Naive B cell (primary cell): ENCODE measurements around the gene VPS52. TPM values are rescaled to one million over a fixed set of nuclear protein-coding genes. Genes with fewer than 3 reads are reported as not detected.
A peak's percentile ranks its signal among the peaks of the same experiment; 100 is the strongest.

Experiments
- ATAC-seq, 2 donors: fragments of 150-1000 bp; cut with Tn5 transposase; 2 replicates each; pipeline ENCODE4 v1.10.0; 2021; ENCODE audit warnings: low read depth in 2 of 2, mild to moderate bottlenecking in 2 of 2, moderate library complexity in 2 of 2
- DNase-seq: peaks from one replicate; pipeline ENCODE4 v3.0.0; 2022
- H3K27ac Mint-ChIP-seq, 6 donors: one replicate each; pipeline ENCODE4 v1.8.0; 2020 to 2022; ENCODE audit warnings: mild to moderate bottlenecking in 6 of 6, mixed read lengths in 6 of 6, moderate library complexity in 5 of 6, inconsistent platforms in 2 of 6
- H3K27me3 Mint-ChIP-seq, 3 donors: one replicate each; pipeline ENCODE4 v1.8.0; 2021 to 2022; ENCODE audit warnings: mixed read lengths in 3 of 3, mild to moderate bottlenecking in 1 of 3
- H3K36me3 Mint-ChIP-seq, 2 donors: one replicate each; pipeline ENCODE4 v1.8.0; 2020 to 2022; ENCODE audit warnings: mixed read lengths in 2 of 2, inconsistent platforms in 1 of 2, mild to moderate bottlenecking in 1 of 2
- H3K4me1 Mint-ChIP-seq, 3 donors: one replicate each; pipeline ENCODE4 v1.8.0; 2020 to 2022; ENCODE audit warnings: mixed read lengths in 3 of 3, inconsistent platforms in 1 of 3, mild to moderate bottlenecking in 1 of 3, moderate library complexity in 1 of 3
- H3K4me3 Mint-ChIP-seq, 8 donors: one replicate each; pipeline ENCODE4 v1.8.0; 2020 to 2022; ENCODE audit warnings: mild to moderate bottlenecking in 8 of 8, mixed read lengths in 8 of 8, moderate library complexity in 8 of 8, inconsistent platforms in 2 of 8
- H3K9me3 Mint-ChIP-seq, 7 donors: one replicate each; pipeline ENCODE4 v1.8.0; 2020 to 2022; ENCODE audit warnings: mixed read lengths in 7 of 7, mild to moderate bottlenecking in 5 of 7, inconsistent platforms in 2 of 7, moderate library complexity in 1 of 7
- polyA plus RNA-seq, 6 donors: library from polyadenylated mRNA; unstranded; fragments of 300-500 nt; fragmentation: Illumina TruSeq; gene quantifications; one replicate each; pipeline ENCODE4 v1.2.3, GENCODE V29; 2021; ENCODE audit warnings: low read depth in 6 of 6

The VPS52 gene
- polyA plus RNA-seq, 6 donors from 2014 or later: 5.3 to 18.9 (median 14.4) TPM

DNA sequence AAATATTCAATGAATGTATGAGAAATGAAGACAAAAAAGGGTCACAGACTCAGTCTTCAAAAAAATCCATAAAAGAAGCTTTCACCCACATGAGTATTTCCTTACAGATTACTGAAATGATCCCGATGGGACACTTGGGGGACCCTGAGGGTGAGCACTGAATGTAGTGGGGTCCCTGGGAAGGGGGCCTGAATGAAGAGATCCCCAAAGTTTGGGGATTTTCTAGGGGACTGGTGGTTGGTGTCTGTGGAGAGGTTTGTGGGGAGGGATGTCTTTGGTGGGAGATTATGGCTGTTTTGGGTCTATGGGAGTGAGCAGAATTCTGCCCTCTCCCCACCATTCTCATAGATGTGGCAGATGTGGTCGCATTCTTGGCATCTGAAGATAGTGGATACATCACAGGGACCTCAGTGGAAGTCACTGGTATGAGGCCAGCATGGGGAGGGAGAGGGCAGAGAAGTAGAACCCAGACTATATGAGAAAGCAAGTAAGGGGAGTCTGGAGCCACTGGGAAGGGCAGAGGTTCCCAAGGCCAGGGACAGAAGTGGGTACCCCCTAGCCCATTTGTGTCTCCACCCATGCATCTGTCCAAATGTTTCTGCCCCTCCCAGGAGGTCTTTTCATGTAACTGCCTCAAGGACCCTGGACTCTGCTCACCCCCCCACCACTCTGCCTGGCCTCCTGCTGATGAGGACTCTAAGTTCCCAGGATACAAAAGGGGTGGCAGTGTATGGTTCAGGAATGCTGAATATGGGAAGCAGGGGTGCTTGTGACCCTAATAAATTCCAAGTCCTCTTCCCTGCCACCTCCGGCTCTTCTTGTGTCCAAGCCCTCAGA lies 65.4 kb downstream of the VPS52 start:
- H3K9me3 Mint-ChIP-seq: no peaks in the 10 kb centered on the region
- no peak for ATAC-seq
- peak overlapping the region; percentile 6 to 100 (median 84) for H3K4me3 Mint-ChIP-seq
- no peaks in the 10 kb centered on the region for H3K27me3 Mint-ChIP-seq
- H3K4me1 Mint-ChIP-seq: peaks cover 56 to 72% (median 70%) of the 10 kb centered on the region in 3 donors
- H3K27ac Mint-ChIP-seq: peak overlapping the region in 5 of 6 donors; percentile 12 to 65 (median 46)
- DNase-seq: no peak
- peaks cover 16 to 23% of the 10 kb centered on the region in 2 donors for H3K36me3 Mint-ChIP-seq

DNA sequence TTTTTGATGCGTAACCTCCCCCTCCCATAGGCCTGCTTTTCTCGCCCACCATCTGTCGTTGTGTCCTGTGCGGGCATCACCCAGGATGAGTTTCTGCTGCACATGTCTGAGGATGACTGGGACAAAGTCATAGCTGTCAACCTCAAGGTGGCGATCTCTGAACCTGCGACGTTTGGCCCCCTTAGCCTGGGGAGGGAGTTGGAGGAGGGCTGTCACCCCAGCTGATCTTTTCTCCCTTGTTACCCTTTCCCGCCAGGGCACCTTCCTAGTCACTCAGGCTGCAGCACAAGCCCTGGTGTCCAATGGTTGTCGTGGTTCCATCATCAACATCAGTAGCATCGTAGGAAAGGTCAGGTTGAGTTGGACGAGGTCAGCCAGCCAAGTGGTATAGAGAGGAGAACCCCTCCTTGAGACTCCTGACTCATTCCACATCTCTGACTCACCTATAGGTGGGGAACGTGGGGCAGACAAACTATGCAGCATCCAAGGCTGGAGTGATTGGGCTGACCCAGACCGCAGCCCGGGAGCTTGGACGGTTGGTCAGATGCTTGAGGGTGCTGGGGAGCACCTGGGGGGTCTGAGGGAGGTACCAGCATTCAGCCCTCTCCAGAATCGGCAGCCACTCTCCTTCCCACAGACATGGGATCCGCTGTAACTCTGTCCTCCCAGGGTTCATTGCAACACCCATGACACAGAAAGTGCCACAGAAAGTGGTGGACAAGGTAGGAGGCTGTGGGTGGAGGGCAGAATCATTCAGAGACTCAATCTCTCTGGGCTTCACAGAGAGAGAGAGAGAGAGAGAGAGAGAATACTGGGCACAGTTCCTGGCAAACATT lies 66.3 kb downstream of the VPS52 start:
- Mint-ChIP-seq H3K4me1 (peaks cover 62 to 80% (median 76%) of the 10 kb centered on the region in 3 donors), H3K9me3 (no peaks in the 10 kb centered on the region), H3K27me3 (no peaks in the 10 kb centered on the region), H3K27ac (peak overlapping the region in 3 of 6 donors; percentile 53 to 66 (median 65)), H3K4me3 (peak overlapping the region; percentile 88 to 100 (median 93)), H3K36me3 (peaks cover 16 to 19% of the 10 kb centered on the region in 2 donors)
- DNase-seq: no peak
- no peak for ATAC-seq

DNA sequence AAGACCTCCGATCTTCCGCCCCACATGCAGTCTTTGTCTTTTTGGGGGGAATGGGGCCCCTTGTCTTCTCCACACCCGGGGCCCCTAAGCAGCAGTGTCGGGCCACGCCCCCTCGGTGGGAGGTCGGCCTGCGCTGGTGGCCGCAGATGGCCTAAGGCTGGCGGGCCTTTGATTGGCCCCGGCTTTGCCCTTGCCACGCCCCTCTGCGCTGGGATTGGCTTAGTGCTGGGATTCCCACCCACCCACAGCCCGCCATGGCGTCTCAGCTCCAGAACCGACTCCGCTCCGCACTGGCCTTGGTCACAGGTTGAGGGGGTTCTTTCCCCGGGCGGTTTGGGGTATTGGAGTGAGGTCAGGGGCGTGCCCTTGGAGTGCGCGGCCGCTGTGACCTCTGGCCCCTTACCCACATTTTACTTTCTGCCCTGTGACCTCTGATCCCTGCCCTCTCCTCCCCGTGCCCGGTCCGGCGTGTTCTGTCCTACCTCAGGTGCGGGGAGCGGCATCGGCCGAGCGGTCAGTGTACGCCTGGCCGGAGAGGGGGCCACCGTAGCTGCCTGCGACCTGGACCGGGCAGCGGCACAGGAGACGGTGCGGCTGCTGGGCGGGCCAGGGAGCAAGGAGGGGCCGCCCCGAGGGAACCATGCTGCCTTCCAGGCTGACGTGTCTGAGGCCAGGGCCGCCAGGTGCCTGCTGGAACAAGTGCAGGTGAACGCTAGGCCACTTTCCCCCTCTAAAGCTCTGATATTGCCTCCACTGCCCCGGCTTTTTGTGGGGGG lies 67.1 kb downstream of the VPS52 start, which contains the start of gene HSD17B8:
Gene HSD17B8 (plus strand): TSS at position 241 of the 776 bp plus-strand sequence. CDS start 14 bp downstream, at position 255.
- no peaks in the 10 kb centered on the region for H3K27me3 Mint-ChIP-seq
- H3K27ac Mint-ChIP-seq: peak within 1 kb of the TSS; percentile 44 to 86 (median 72)
- peak within 1 kb of the TSS; percentile 88 to 100 (median 94) for H3K4me3 Mint-ChIP-seq
- peak; percentile 84 for DNase-seq
- peak; percentile 52 to 62 for ATAC-seq
- no peaks in the 10 kb centered on the region for H3K9me3 Mint-ChIP-seq
- H3K4me1 Mint-ChIP-seq: peaks cover 63 to 79% (median 75%) of the 10 kb centered on the region in 3 donors
- H3K36me3 Mint-ChIP-seq: peaks cover 15 to 16% of the 10 kb centered on the region in 2 donors

DNA sequence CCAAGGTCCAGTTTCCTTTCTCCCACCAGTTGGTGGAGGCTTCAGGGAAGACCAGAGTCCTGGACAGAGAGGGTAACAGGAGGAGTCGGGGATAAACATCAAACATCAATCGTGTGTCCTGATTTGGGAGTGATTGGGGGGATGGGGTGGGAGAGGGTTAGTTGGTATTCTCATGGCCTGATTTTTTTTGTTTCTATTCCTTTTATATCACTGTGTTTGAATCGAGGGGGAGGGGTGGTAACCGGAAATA lies 67.6 kb downstream of the VPS52 start:
- Mint-ChIP-seq H3K4me1 (peaks cover 63 to 79% (median 75%) of the 10 kb centered on the region in 3 donors), H3K36me3 (peaks cover 13 to 16% of the 10 kb centered on the region in 2 donors), H3K9me3 (no peaks in the 10 kb centered on the region), H3K4me3 (peak overlapping the region; percentile 88 to 100 (median 93)), H3K27me3 (no peaks in the 10 kb centered on the region), H3K27ac (peak overlapping the region in 4 of 6 donors; percentile 44 to 85 (median 78))
- no peak for DNase-seq
- no peak for ATAC-seq

DNA sequence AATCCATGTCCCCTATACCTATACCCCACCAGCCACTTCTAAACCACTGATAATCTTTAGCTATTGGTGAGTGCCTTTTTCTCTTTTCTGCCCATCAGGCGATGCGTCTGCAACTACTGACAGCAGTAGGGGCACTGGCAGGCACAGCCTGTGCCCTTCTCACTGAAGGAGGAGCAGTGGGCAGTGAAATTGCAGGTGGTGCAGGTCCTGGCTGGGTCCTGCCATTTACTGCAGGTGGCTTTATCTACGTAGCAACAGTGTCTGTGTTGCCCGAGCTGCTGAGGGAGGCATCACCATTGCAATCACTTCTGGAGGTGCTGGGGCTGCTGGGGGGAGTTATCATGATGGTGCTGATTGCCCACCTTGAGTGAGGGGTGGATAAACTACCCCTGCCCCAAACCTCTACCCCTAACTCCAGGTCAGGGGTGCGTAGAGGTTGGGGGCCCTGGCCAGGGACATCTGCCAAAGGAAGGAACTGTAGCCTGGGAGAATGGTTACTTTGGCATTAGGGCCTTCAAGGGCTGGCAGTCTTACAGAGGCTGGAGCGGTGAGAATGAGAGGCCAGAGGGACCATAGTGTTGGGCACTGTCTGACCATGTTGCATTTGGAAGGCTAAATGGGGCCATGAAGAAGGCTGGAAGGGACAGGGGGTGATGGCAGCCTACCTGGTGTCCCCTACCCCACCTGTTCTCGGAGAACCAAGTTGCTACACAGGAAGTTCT lies 68.1 kb downstream of the VPS52 start:
- peak overlapping the region; percentile 88 to 100 (median 98) for H3K4me3 Mint-ChIP-seq
- H3K9me3 Mint-ChIP-seq: no peaks in the 10 kb centered on the region
- peaks cover 63 to 79% (median 75%) of the 10 kb centered on the region in 3 donors for H3K4me1 Mint-ChIP-seq
- no peak for ATAC-seq
- H3K36me3 Mint-ChIP-seq: peaks cover 13 to 16% of the 10 kb centered on the region in 2 donors
- H3K27ac Mint-ChIP-seq: peak overlapping the region in 5 of 6 donors; percentile 44 to 86 (median 78)
- no peaks in the 10 kb centered on the region for H3K27me3 Mint-ChIP-seq
- no peak for DNase-seq

DNA sequence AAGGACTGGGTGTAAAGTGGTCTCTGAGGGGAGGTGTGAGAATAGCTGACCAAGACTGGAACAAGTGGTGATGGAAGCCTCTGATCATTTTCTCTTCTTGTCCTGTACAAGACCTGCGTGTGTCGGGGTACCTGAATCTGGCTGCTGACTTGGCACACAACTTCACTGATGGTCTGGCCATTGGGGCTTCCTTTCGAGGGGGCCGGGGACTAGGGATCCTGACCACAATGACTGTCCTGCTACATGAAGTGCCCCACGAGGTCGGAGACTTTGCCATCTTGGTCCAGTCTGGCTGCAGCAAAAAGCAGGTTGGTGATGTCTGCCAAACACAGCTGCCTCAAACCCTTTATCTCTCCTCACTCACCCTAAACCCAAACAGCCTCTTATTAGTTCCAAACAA lies 68.9 kb downstream of the VPS52 start:
- Mint-ChIP-seq H3K36me3 (peaks cover 13 to 16% of the 10 kb centered on the region in 2 donors), H3K27ac (no peak overlapping the region), H3K27me3 (no peaks in the 10 kb centered on the region), H3K4me1 (peaks cover 69 to 83% (median 81%) of the 10 kb centered on the region in 3 donors), H3K4me3 (peak overlapping the region in 7 of 8 donors; percentile 48 to 100 (median 99)), H3K9me3 (no peaks in the 10 kb centered on the region)
- ATAC-seq: no peak
- no peak for DNase-seq

DNA sequence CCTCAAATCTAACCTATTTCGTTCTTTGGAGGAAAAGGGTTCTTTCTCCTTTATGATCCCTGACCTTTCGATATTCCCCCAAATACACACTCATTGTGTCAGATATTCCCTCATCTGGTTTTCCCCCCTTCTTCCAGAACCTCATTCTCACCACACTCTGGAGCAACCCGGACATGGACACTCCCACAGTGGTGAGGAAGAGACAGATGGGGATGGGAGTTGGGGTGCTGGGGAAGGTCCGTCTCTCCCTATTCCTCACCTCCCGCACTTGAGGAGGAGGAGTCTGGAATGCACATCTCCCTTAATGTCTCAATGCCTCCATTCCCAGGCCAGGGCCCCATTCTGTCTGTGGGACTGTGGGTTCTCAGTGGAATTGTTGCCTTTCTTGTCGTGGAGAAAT lies 69.7 kb downstream of the VPS52 start:
- no peaks in the 10 kb centered on the region for H3K27me3 Mint-ChIP-seq
- no peaks in the 10 kb centered on the region for H3K9me3 Mint-ChIP-seq
- ATAC-seq (no peak), DNase-seq (no peak)
- peaks cover 71 to 85% (median 85%) of the 10 kb centered on the region in 3 donors for H3K4me1 Mint-ChIP-seq
- H3K27ac Mint-ChIP-seq: peak overlapping the region in 5 of 6 donors; percentile 25 to 98 (median 69)
- H3K36me3 Mint-ChIP-seq: peaks cover 13 to 16% of the 10 kb centered on the region in 2 donors
- H3K4me3 Mint-ChIP-seq: peak overlapping the region; percentile 99 to 100 (median 99)

DNA sequence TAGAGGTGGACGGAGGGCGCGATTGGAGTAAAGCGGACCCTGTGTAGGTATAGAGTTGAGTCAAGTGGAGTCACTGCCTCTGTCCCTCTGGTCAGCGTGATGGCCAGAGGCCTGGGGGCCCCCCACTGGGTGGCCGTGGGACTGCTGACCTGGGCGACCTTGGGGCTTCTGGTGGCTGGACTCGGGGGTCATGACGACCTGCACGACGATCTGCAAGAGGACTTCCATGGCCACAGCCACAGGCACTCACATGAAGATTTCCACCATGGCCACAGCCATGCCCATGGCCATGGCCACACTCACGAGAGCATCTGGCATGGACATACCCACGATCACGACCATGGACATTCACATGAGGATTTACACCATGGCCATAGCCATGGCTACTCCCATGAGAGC lies 70.5 kb downstream of the VPS52 start:
- H3K4me3 Mint-ChIP-seq: peak overlapping the region; percentile 99 to 100 (median 99)
- peaks cover 13 to 24% of the 10 kb centered on the region in 2 donors for H3K36me3 Mint-ChIP-seq
- no peak for DNase-seq
- no peak for ATAC-seq
- peaks cover 71 to 84% (median 83%) of the 10 kb centered on the region in 3 donors for H3K4me1 Mint-ChIP-seq
- H3K9me3 Mint-ChIP-seq: no peaks in the 10 kb centered on the region
- H3K27me3 Mint-ChIP-seq: no peaks in the 10 kb centered on the region
- peak overlapping the region; percentile 95 to 99 (median 98) for H3K27ac Mint-ChIP-seq

Other genes with a start within 250 kb of the VPS52 start
- 1,000 to 10,000 TPM; 2,534 to 3,526 (median 2,823) TPM for gene HLA-DPA1, start 198.2 kb downstream of the VPS52 start, polyA plus RNA-seq
- 1,000 to 10,000 TPM; 1,951 to 3,267 (median 2,600) TPM for gene HLA-DPB1, start 195.9 kb downstream of the VPS52 start, polyA plus RNA-seq
- gene COL11A2, start 79.4 kb downstream of the VPS52 start, polyA plus RNA-seq: under 1 TPM in 2 of 6 donors, not detected in 4; 0.09 to 0.30 TPM
- 10 to 100 TPM in 1 of 6 donors, 1 to 10 TPM in 5; 2.2 to 10.8 (median 7.4) TPM for gene RXRB, start 71.2 kb downstream of the VPS52 start, polyA plus RNA-seq
- 10 to 100 TPM; 15.6 to 26.0 (median 17.6) TPM for gene SLC39A7, start 71.0 kb downstream of the VPS52 start, polyA plus RNA-seq
- gene HSD17B8, start 67.2 kb downstream of the VPS52 start, polyA plus RNA-seq: 10 to 100 TPM; 13.8 to 24.1 (median 21.6) TPM
- 10 to 100 TPM in 1 of 6 donors, 1 to 10 TPM in 5; 2.8 to 12.1 (median 7.4) TPM for gene RING1, start 63.4 kb downstream of the VPS52 start, polyA plus RNA-seq
- over 10,000 TPM in 1 of 6 donors, 1,000 to 10,000 TPM in 5; 6,561 to 10,092 (median 8,290) TPM for gene RPS18, start 199 bp upstream of the VPS52 start, polyA plus RNA-seq
- 10 to 100 TPM; 18.3 to 31.6 (median 22.2) TPM for gene B3GALT4, start 5.2 kb upstream of the VPS52 start, polyA plus RNA-seq
- 10 to 100 TPM; 50.5 to 78.0 (median 59.3) TPM for gene WDR46, start 17.4 kb upstream of the VPS52 start, polyA plus RNA-seq
- gene PFDN6, start 17.7 kb upstream of the VPS52 start, polyA plus RNA-seq: 10 to 100 TPM; 29.4 to 47.8 (median 41.3) TPM
- 10 to 100 TPM; 15.5 to 39.0 (median 17.2) TPM for gene RGL2, start 27.1 kb upstream of the VPS52 start, polyA plus RNA-seq
- gene TAPBP, start 42.2 kb upstream of the VPS52 start, polyA plus RNA-seq: 100 to 1,000 TPM; 450 to 564 (median 508) TPM
- 10 to 100 TPM; 19.2 to 29.9 (median 23.8) TPM for gene ZBTB22, start 45.9 kb upstream of the VPS52 start, polyA plus RNA-seq
- 100 to 1,000 TPM in 3 of 6 donors, 10 to 100 TPM in 3; 61.4 to 140 (median 102) TPM for gene DAXX, start 51.1 kb upstream of the VPS52 start, polyA plus RNA-seq
- gene KIFC1, start 119.9 kb upstream of the VPS52 start, polyA plus RNA-seq: under 1 TPM in 3 of 6 donors, not detected in 3; 0.36 to 0.45 (median 0.36) TPM
- 10 to 100 TPM; 48.9 to 82.3 (median 55.5) TPM for gene PHF1, start 139.1 kb upstream of the VPS52 start, polyA plus RNA-seq
- 100 to 1,000 TPM; 237 to 281 (median 263) TPM for gene CUTA, start 146.2 kb upstream of the VPS52 start, polyA plus RNA-seq
- gene SYNGAP1, start 148.2 kb upstream of the VPS52 start, polyA plus RNA-seq: 1 to 10 TPM in 1 of 6 donors, under 1 TPM in 4, not detected in 1; 0.25 to 1.9 (median 0.48) TPM
- gene ZBTB9, start 182.7 kb upstream of the VPS52 start, polyA plus RNA-seq: 1 to 10 TPM; 4.8 to 9.7 (median 7.0) TPM